Thyroid gland (tissue), 4 donors: ENCODE results near the gene POLR2L.
A peak's percentile ranks its signal among the peaks of the same experiment; 100 is the strongest.

Experiments
- CTCF ChIP-seq, 6 experiments: fragments of 200-600 bp in 3 of 6; fragments of 450-650 bp in 3 of 6; sonication (generic) in 3 of 6; IDR thresholded peaks; one replicate each; pipeline ENCODE4 v1.5.1; 2016 to 2019; ENCODE audit warnings: antibody characterized with exemption in 6 of 6, mild to moderate bottlenecking in 2 of 6, inconsistent platforms in 1 of 6, moderate library complexity in 1 of 6
- POLR2A ChIP-seq, 2 donors: fragments of 450-650 bp; IDR thresholded peaks; one replicate each; pipeline ENCODE4 v1.6.1; 2017; ENCODE audit warnings: antibody characterized with exemption in 2 of 2, mild to moderate bottlenecking in 2 of 2, moderate library complexity in 1 of 2

DNA sequence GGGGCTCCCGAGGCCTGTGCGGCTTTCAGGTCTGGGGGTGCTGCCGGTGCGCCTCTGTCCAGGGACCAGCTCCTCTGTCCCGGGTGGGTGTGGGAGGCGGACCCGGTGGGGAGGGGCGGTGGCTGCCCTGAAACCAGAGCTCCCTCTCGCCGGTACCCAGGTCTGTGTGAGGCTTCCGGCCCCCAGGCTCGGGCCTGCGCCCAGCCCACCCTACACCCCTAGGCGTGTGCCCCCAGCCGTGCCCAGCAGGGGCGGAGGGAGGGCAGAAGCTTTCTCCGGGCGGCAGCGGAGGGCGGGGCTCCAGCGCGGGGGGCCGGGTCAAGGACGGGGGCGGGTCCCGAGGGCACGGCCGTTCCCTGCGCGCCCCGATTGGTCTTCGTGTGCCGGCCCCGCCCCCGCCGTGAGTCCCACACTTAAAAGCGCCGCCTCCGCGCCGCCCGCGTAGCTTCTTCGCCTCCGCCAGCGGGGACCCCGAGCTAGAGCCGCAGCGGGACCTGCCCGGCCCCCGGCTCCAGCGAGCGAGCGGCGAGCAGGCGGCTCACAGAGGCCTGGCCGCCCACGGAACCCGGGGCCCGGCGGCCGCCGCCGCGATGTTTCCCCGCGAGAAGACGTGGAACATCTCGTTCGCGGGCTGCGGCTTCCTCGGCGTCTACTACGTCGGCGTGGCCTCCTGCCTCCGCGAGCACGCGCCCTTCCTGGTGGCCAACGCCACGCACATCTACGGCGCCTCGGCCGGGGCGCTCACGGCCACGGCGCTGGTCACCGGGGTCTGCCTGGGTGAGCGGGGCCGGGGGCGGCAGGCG, 23.0 kb downstream of the POLR2L start:
- peak in 4 of 6 experiments; percentile 16 to 38 (median 23) for TF ChIP-seq CTCF (IDR thresholded peaks at IDR 0.05)
- TF ChIP-seq POLR2A (IDR thresholded peaks at IDR 0.05) = peak; percentile 67 to 88
